GM15510 (cell line): ENCODE measurements around the gene PAQR9.

Source experiments
- POLR2A ChIP-seq: IDR thresholded peaks from 3 replicates; pipeline ENCODE4 v1.6.1; 2011; ENCODE audit warnings: borderline replicate concordance; ENCODE audit not compliant: insufficient read length; ENCODE audit errors: extremely low read depth

The PAQR9 gene

DNA sequence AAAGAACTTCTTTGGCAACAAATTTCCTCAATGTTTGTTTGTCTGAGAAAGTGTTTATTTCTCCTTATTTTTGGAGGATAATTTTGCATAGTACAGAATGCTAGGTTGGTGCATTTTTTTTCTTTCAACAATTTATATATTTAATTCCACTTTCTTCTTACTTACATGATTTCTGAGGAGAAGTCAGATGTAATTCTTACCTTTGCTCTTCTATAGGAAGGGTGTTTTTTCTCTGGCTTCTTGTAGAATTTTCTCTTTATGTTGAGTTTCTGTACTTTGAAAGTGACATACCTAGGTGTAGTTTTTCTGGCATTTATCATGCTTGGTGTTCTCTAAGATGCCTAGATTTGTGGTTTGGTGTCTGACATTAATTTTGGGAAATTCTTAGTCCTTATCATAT, 39.8 kb downstream of the PAQR9 start:
- TF ChIP-seq POLR2A: no peak

DNA sequence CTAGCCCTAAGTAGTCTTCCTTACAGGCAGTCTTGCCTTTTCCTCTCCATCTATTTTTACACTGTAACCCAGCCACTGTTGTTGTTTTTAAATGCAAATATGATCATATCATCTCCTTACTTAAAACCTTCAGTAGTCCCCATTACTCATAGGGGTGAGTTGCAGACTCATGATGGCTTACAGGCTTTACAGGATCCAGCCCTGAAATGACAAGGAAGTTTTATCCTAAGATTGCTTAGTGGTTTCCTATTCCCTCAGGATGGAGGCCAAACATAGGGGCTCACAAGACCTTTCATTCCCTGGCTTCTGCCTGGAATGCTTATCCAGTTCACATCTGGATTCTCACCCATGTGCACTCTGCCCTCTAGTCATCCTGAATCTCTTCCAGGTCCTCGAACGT, 46.9 kb downstream of the PAQR9 start:
- TF ChIP-seq POLR2A: no peak

DNA sequence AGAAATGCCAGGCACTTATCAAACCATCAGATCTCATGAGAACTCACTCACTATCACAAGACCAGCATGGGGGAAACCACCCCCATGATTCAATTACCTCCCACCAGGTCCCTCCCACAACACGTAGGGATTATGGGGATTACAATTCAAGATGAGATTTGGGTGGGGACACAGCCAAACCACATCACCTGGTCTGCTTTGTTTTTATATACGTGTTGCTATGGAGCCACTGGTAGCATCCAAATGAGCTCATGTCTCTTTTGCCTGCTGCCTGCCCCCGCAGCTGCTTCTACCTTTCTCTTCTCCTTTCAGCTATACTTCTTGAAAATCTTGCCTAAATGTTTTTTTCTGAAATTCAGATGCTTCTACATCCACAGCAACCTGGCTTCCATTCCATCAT, 47.8 kb downstream of the PAQR9 start:
- TF ChIP-seq POLR2A: no peak

- TF ChIP-seq POLR2A: no peak
These were observed 49.1 kb downstream of the PAQR9 start for GRCh38 chr3:142914286-142914811.

DNA sequence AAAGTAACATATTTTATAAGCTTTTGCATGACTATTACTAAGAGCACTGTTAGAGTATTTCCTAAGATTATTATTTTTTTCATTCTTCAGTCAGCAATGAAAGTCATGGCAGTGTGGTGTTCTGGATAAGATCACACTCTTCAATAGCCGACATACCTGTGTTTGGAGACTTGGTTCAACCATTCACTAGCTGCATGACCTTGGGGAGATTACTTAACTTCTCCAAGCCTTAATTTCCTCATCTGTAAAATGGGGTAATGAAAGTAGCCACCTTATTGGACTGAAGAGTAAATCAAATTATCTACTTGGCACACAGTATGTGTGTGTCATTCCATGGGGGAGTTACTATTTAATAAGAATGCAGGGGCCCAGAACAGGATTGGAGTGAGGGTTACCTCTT, 50.0 kb downstream of the PAQR9 start:
- TF ChIP-seq POLR2A: no peak

GRCh38 chr3:142912402-142913172, 50.9 kb downstream of the PAQR9 start:
- TF ChIP-seq POLR2A: no peak
